GM19455 (cell line): ENCODE data around the gene RNU7-1.

Experiments
- ATAC-seq: cut with Tn5 transposase; IDR thresholded peaks from one replicate; pipeline ENCODE4 v1.9.1; 2021; ENCODE audit not compliant: unreplicated experiment

RNU7-1 gene

GRCh38 chr12:6987956-6988553, 44.4 kb downstream of the RNU7-1 start:
- no peak for ATAC-seq
